H1 (cell line): Measurements from ENCODE around the gene GNAS. TPM values are rescaled to one million over a fixed set of nuclear protein-coding genes. Genes with fewer than 3 reads are reported as not detected.

Experiments
- CTCF ChIA-PET: fragments of 300-600 bp; sonication (Branson Sonifier 250); formaldehyde crosslinking; loops from one replicate; lab custom pipeline; 2021; ENCODE audit not compliant: partially characterized antibody; lab: Charles Lee
- POLR2A ChIA-PET: fragments of 300-600 bp; sonication (Branson Sonifier 250); formaldehyde crosslinking; loops from one replicate; lab custom pipeline; 2021; ENCODE audit warnings: inconsistent platforms; ENCODE audit not compliant: partially characterized antibody; lab: Charles Lee
- DNase-seq, 2 experiments: peaks; one replicate each; pipeline versions ENCODE4 v3.0.0 to v3.0.0-alpha.2; 2010 to 2022; ENCODE audit warnings: low spot score in 2 of 2, low read depth in 1 of 2, mixed read lengths in 1 of 2
- FAIRE-seq: peaks from 2 replicates; lab custom pipeline; 2011; peaks lifted over from hg19 to GRCh38; lab: Jason Lieb, UNC
- H2AFZ ChIP-seq: 2 replicates; pipeline ENCODE4 v1.8.1; 2012; ENCODE audit warnings: low read length, inconsistent platforms
- H2AK5ac ChIP-seq: 2 replicates; pipeline ENCODE4 v1.6.1; 2013; ENCODE audit warnings: low read depth, low read length
- H2BK120ac ChIP-seq: replicated peaks from 2 replicates; pipeline ENCODE3; 2013; ENCODE audit warnings: low read depth, low read length, inconsistent platforms
- H2BK12ac ChIP-seq: 2 replicates; pipeline ENCODE4 v1.6.1; 2013; ENCODE audit warnings: low read depth, low read length
- H2BK15ac ChIP-seq: 2 replicates; pipeline ENCODE4 v1.6.1; 2013; ENCODE audit warnings: low read length
- H2BK20ac ChIP-seq: 2 replicates; pipeline ENCODE4 v1.6.1; 2013; ENCODE audit warnings: low read length
- H2BK5ac ChIP-seq: 2 replicates; pipeline ENCODE4 v1.6.1; 2013; ENCODE audit warnings: low read depth, low read length
- H3K14ac ChIP-seq: 2 replicates; pipeline ENCODE4 v1.6.1; 2013; ENCODE audit warnings: inconsistent platforms; ENCODE audit not compliant: insufficient read length
- H3K18ac ChIP-seq: 2 replicates; pipeline ENCODE4 v1.6.1; 2013; ENCODE audit warnings: low read length; ENCODE audit errors: extremely low read depth
- H3K23ac ChIP-seq: 2 replicates; pipeline ENCODE4 v1.6.1; 2013; ENCODE audit warnings: inconsistent platforms; ENCODE audit not compliant: insufficient read length
- H3K23me2 ChIP-seq: 2 replicates; pipeline ENCODE4 v1.6.1; 2013; ENCODE audit warnings: low read depth, low read length
- H3K27ac ChIP-seq: 2 replicates; pipeline ENCODE4 v1.6.1; 2011; ENCODE audit warnings: low read depth, low read length, inconsistent platforms
- H3K27me3 ChIP-seq, 4 experiments: replicated peaks in 1 of 4; 1 replicate in 1 of 4; 2 replicates in 3 of 4; pipeline versions ENCODE4 v1.6.1 to v1.8.1; 2011 to 2013; ENCODE audit warnings: low read length in 3 of 4, mild to moderate bottlenecking in 3 of 4, inconsistent platforms in 2 of 4, mixed read lengths in 2 of 4, moderate library complexity in 1 of 4; ENCODE audit not compliant: control insufficient read depth in 3 of 4, insufficient read depth in 3 of 4; ENCODE audit errors: extremely low read depth in 1 of 4
- H3K36me3 ChIP-seq, 4 experiments: 2 replicates each; pipeline versions ENCODE4 v1.6.1 to v1.8.1; 2011 to 2013; ENCODE audit warnings: mild to moderate bottlenecking in 4 of 4, low read length in 3 of 4, moderate library complexity in 2 of 4, control low read depth in 1 of 4, inconsistent platforms in 1 of 4; ENCODE audit not compliant: insufficient read depth in 4 of 4, control insufficient read depth in 2 of 4
- H3K4ac ChIP-seq: replicated peaks from 2 replicates; pipeline ENCODE3; 2013; ENCODE audit warnings: low read length, low read depth, mixed read lengths, inconsistent platforms; ENCODE audit not compliant: insufficient read length
- H3K4me1 ChIP-seq, 4 experiments: replicated peaks in 1 of 4; 1 replicate in 1 of 4; 2 replicates in 3 of 4; pipeline versions ENCODE4 v1.6.1 to v1.8.1; 2011 to 2013; ENCODE audit warnings: low read length in 3 of 4, inconsistent platforms in 2 of 4, mixed read lengths in 1 of 4; ENCODE audit not compliant: insufficient read depth in 4 of 4, control insufficient read depth in 3 of 4
- H3K4me2 ChIP-seq, 2 experiments: 2 replicates each; pipeline versions ENCODE4 v1.6.1 to v1.8.1; 2011 to 2013; ENCODE audit warnings: low read depth in 2 of 2, low read length in 2 of 2, control low read depth in 1 of 2, inconsistent platforms in 1 of 2, mild to moderate bottlenecking in 1 of 2; ENCODE audit not compliant: insufficient read depth in 1 of 2
- H3K4me3 ChIP-seq, 4 experiments: fragments of 200-600, 300-600 bp in 1 of 4; sonication (generic), shearing (Covaris generic), sonication (Bioruptor Twin) in 1 of 4; 2 replicates each; pipeline versions ENCODE4 v1.5.1 to v1.8.1; 2011 to 2016; ENCODE audit warnings: low read length in 4 of 4, low read depth in 3 of 4, control low read depth in 2 of 4, inconsistent platforms in 2 of 4, mild to moderate bottlenecking in 2 of 4, mixed read lengths in 1 of 4, moderate library complexity in 1 of 4; ENCODE audit not compliant: insufficient read depth in 2 of 4; ENCODE audit errors: extremely low read depth in 1 of 4
- H3K56ac ChIP-seq: replicated peaks from 2 replicates; pipeline ENCODE3; 2013; ENCODE audit warnings: low read depth, mild to moderate bottlenecking, mixed read lengths, low read length, inconsistent platforms; ENCODE audit not compliant: insufficient read length
- H3K79me1 ChIP-seq: 2 replicates; pipeline ENCODE4 v1.6.1; 2013; ENCODE audit warnings: low read depth, low read length, control low read depth
- H3K79me2 ChIP-seq, 2 experiments: 2 replicates each; pipeline versions ENCODE4 v1.6.1 to v1.8.1; 2012 to 2013; ENCODE audit warnings: low read length in 2 of 2, mild to moderate bottlenecking in 2 of 2, inconsistent platforms in 1 of 2; ENCODE audit not compliant: insufficient read depth in 2 of 2, control insufficient read depth in 1 of 2
- H3K9ac ChIP-seq, 4 experiments: replicated peaks in 1 of 4; 1 replicate in 1 of 4; 2 replicates in 3 of 4; pipeline versions ENCODE4 v1.6.1 to v1.8.1; 2011 to 2013; ENCODE audit warnings: low read depth in 3 of 4, low read length in 3 of 4, control low read depth in 2 of 4, mild to moderate bottlenecking in 2 of 4, moderate library complexity in 2 of 4, inconsistent platforms in 1 of 4; ENCODE audit errors: extremely low read depth in 1 of 4
- H3K9me3 ChIP-seq, 2 experiments: 2 replicates each; pipeline versions ENCODE4 v1.6.1 to v1.8.1; 2012 to 2013; ENCODE audit warnings: mild to moderate bottlenecking in 2 of 2, moderate library complexity in 2 of 2, control low read depth in 1 of 2, inconsistent platforms in 1 of 2, low read depth in 1 of 2, low read length in 1 of 2, mixed read lengths in 1 of 2; ENCODE audit not compliant: insufficient read depth in 2 of 2
- H4K20me1 ChIP-seq, 2 experiments: replicated peaks in 1 of 2; 2 replicates each; pipeline versions ENCODE3 to v1.8.1; 2011 to 2013; ENCODE audit warnings: inconsistent platforms in 2 of 2, low read length in 2 of 2, mild to moderate bottlenecking in 1 of 2; ENCODE audit not compliant: insufficient read depth in 2 of 2, control insufficient read depth in 1 of 2
- H4K5ac ChIP-seq: 2 replicates; pipeline ENCODE4 v1.6.1; 2013; ENCODE audit warnings: low read length, low read depth, mixed read lengths, inconsistent platforms; ENCODE audit not compliant: insufficient read length
- H4K8ac ChIP-seq: 2 replicates; pipeline ENCODE4 v1.8.0; 2013; ENCODE audit warnings: mild to moderate bottlenecking, moderate library complexity, low read length, inconsistent platforms; ENCODE audit not compliant: insufficient read depth; ENCODE audit errors: extremely low read depth
- H4K91ac ChIP-seq: replicated peaks from 2 replicates; pipeline ENCODE3; 2013; ENCODE audit warnings: low read length, mixed read lengths, inconsistent platforms; ENCODE audit not compliant: insufficient read length
- CHD1 ChIP-seq: IDR thresholded peaks from 2 replicates; pipeline ENCODE4 v1.6.1; 2012; ENCODE audit warnings: low read depth, low read length, improper control_type of control experiment
- GTF2F1 ChIP-seq: IDR thresholded peaks from 2 replicates; pipeline ENCODE4 v1.6.1; 2012; ENCODE audit warnings: low read depth, low read length, improper control_type of control experiment, borderline replicate concordance
- JUND ChIP-seq: IDR thresholded peaks from 2 replicates; pipeline ENCODE4 v1.6.1; 2011; ENCODE audit warnings: mild to moderate bottlenecking, improper control_type of control experiment, low read length
- MAX ChIP-seq: IDR thresholded peaks from 2 replicates; pipeline ENCODE4 v1.6.1; 2012; ENCODE audit warnings: inconsistent platforms
- PHF8 ChIP-seq: fragments of 200-600 bp; sonication (generic); conservative IDR thresholded peaks from 2 replicates; pipeline ENCODE4 v1.7.1; 2012; ENCODE audit warnings: low read depth, mild to moderate bottlenecking, inconsistent platforms, low read length, moderate library complexity
- USF2 ChIP-seq: IDR thresholded peaks from 2 replicates; pipeline ENCODE4 v1.6.1; 2011; ENCODE audit warnings: low read length, improper control_type of control experiment
- YY1 ChIP-seq: IDR thresholded peaks from 2 replicates; pipeline ENCODE4 v1.6.1; 2011; ENCODE audit warnings: low read depth, mild to moderate bottlenecking, low read length
- WGBS, 2 experiments: shearing (Covaris generic) in 1 of 2; methylation state at CpG; one replicate each; pipeline versions ENCODE4 v1.1.6 to v1.1.7; 2013 to 2015; ENCODE audit warnings: low lambda C conversion rate in 2 of 2, mixed read lengths in 2 of 2, inconsistent platforms in 1 of 2, low coverage in 1 of 2, missing lambda C conversion rate in 1 of 2; ENCODE audit not compliant: insufficient replicate concordance in 2 of 2, insufficient coverage in 1 of 2, insufficient read length in 1 of 2; ENCODE audit errors: extremely low coverage in 1 of 2, missing lambda C conversion rate in 1 of 2; 5-methylcytosine and 5-hydroxymethylcytosine counted together
- polyA plus RNA-seq, 7 experiments: library from polyadenylated mRNA; depleted of rRNA in 3 of 7; stranded (reverse) in 5 of 7; unstranded in 2 of 7; fragments of >200 nt in 5 of 7; fragments of 200-250 nt in 2 of 7; gene quantifications; 1 replicate in 5 of 7; 2 replicates in 1 of 7; 4 replicates in 1 of 7; pipeline versions ENCODE4 v1.2.1 to v1.2.3, GENCODE V29; 2011 to 2013; ENCODE audit warnings: missing spikeins in 2 of 7, mixed read lengths in 2 of 7
- total RNA-seq: library from RNA; stranded (reverse); fragmentation: NEBNext Ultra II Directional; extraction: Animal tissue kit (Norgen Biotek cat#: 25700); gene quantifications from 2 replicates; pipeline ENCODE4 v1.2.1, GENCODE V29; 2021

Gene GNAS
- total and polyA plus RNA-seq, 2 of the 8 experiments (the other 6 are each of a cell fraction or from before 2014, with no cell fraction given): 989 to 1,613 TPM

GRCh38 chr20:58803533-58803932 lies 49.0 kb upstream of the GNAS start:
- Histone ChIP-seq H4K91ac (peak overlapping the region; percentile 15), H3K9ac (no peak overlapping the region), H3K4ac (no peak overlapping the region), H3K4me1 (peaks cover 6 to 14% (median 11%) of the 10 kb centered on the region in 4 experiments; a peak in 6 of 7 replicates), H3K27me3 (no peaks in the 10 kb centered on the region), H3K23ac (no peak overlapping the region), H2BK12ac (no peak overlapping the region), H4K8ac (no peak overlapping the region), H4K5ac (no peak overlapping the region), H2AFZ (no peak overlapping the region), H3K18ac (peak overlapping the region; percentile 71; the same call in 1 of the 2 replicates), H3K14ac (no peak overlapping the region), H3K4me3 (no peak overlapping the region), H2AK5ac (no peak overlapping the region), H3K36me3 (no peaks in the 10 kb centered on the region; a peak in 1 of 8 replicates), H3K79me2 (no peaks in the 10 kb centered on the region), H2BK20ac (no peak overlapping the region), H3K23me2 (no peaks in the 10 kb centered on the region), H4K20me1 (no peaks in the 10 kb centered on the region), H2BK5ac (no peak overlapping the region), H3K56ac (no peak overlapping the region), H3K27ac (no peak overlapping the region), H2BK120ac (no peak overlapping the region), H3K79me1 (no peaks in the 10 kb centered on the region), H3K4me2 (no peak overlapping the region), H2BK15ac (no peak overlapping the region), H3K9me3 (no peaks in the 10 kb centered on the region)
- WGBS, 2 experiments: 91% methylated on average over 18 of the region's 18 CpGs; no CpG with 5 or more reads in 1 of the 2 experiments
- FAIRE-seq (no peak), DNase-seq (no peak)
- no peak for TF ChIP-seq GTF2F1
- TF ChIP-seq USF2: no peak
- no peak for TF ChIP-seq JUND
- TF ChIP-seq CHD1: no peak
- TF ChIP-seq PHF8: no peak
- no peak for TF ChIP-seq MAX
- no peak for TF ChIP-seq YY1
- ChIA-PET POLR2A (interaction anchor here (1.3 kb wide), 1 partner anchor 12 kb away, joined by 6 read pairs; no protein-coding TSS in a partner anchor), CTCF (no interaction called here)
